Astrocyte (in vitro differentiated cells and primary cell): ENCODE results near the gene PPP2R3C.

Experiments
- CTCF ChIP-seq: IDR thresholded peaks from 2 replicates; pipeline ENCODE4 v1.5.1; 2011; ENCODE audit warnings: low read depth, mild to moderate bottlenecking, inconsistent platforms, low read length, moderate library complexity; ENCODE audit not compliant: insufficient read depth
- EZH2 ChIP-seq: IDR thresholded peaks from 2 replicates; pipeline ENCODE4 v1.6.1; 2012; ENCODE audit warnings: mild to moderate bottlenecking, low read length, inconsistent platforms; ENCODE audit not compliant: insufficient read depth

DNA sequence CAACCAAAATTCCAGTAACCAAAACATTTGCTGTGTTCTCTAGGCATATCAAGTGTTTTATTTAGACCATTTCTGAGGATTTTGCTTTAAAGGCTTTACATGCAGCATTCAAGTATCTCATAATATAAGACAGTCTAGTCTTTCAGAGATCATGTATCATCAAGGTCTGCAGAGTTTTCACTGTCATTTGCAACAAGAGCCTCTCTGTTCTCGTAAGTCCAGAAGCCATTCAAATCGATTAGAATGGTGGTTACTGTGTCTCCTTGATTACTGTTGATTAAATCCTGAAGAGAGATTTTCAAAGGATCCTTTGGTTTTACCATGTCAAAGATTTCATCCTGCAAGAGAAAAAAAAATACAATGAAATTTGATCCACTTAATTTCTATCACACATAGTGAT lies 36.3 kb downstream of the PPP2R3C start:
- TF ChIP-seq CTCF (no peak), EZH2 (no peak)
